ENCODE results near the gene MAML2. TPM values are rescaled to one million over a fixed set of nuclear protein-coding genes. Genes with fewer than 3 reads are reported as not detected.

The MAML2 gene
- total and polyA plus RNA-seq, 4 donors, result 3.8 to 41.8 (median 13.7) TPM

DNA sequence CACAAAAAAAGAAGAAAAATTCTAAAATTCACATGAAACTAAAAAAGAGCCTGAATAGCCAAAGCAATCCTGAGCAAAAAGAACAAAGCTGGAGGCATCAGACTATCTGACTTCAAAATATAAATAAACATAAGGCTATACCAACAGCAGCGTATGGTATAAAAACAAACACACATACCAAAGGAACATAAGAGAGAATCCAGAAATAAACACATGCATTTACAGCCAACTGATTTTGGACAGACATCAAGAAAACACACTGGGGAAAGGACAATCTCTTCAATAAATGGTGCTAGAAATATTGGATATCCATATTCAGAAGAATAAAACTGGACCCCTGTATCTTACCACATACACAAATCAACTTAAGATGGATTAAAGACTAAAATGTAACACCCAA, 416.3 kb downstream of the MAML2 start:
- 73 to 82% methylated on average over 1 of the region's 1 CpG for WGBS, 2 donors
- Histone ChIP-seq H3K27me3 (ENCODE audit: control insufficient read depth in 3 of 3, insufficient read depth in 3 of 3, low read length in 2 of 3) (no peaks in the 10 kb centered on the region), H3K27ac (ENCODE audit: low read depth in 1 of 2, low read length in 1 of 2) (no peak overlapping the region), H3K9ac (ENCODE audit: insufficient read depth in 1 of 2, low read length in 2 of 2) (no peak overlapping the region), H3K4me1 (ENCODE audit: control insufficient read depth in 5 of 5, insufficient read depth in 5 of 5, low read length in 5 of 5) (peaks cover 0 to 18% (median 6%) of the 10 kb centered on the region in 5 donors), H3K4me3 (no peak overlapping the region), H3K36me3 (ENCODE audit: control insufficient read depth in 4 of 4, insufficient read depth in 4 of 4, low read length in 4 of 4) (no peaks in the 10 kb centered on the region), H3K9me3 (ENCODE audit: control insufficient read depth in 4 of 4, insufficient read depth in 3 of 4, low read length in 3 of 4) (no peaks in the 10 kb centered on the region)
- DNase-seq (peak in 2 of 3 donors; percentile 75 to 78), ATAC-seq (ENCODE audit: insufficient read depth, low FRiP score) (no peak)
- TF ChIP-seq, protein P1, sequence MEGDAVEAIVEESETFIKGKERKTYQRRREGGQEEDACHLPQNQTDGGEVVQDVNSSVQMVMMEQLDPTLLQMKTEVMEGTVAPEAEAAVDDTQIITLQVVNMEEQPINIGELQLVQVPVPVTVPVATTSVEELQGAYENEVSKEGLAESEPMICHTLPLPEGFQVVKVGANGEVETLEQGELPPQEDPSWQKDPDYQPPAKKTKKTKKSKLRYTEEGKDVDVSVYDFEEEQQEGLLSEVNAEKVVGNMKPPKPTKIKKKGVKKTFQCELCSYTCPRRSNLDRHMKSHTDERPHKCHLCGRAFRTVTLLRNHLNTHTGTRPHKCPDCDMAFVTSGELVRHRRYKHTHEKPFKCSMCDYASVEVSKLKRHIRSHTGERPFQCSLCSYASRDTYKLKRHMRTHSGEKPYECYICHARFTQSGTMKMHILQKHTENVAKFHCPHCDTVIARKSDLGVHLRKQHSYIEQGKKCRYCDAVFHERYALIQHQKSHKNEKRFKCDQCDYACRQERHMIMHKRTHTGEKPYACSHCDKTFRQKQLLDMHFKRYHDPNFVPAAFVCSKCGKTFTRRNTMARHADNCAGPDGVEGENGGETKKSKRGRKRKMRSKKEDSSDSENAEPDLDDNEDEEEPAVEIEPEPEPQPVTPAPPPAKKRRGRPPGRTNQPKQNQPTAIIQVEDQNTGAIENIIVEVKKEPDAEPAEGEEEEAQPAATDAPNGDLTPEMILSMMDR (IDR thresholded peaks at IDR 0.05; ENCODE audit: control extremely low read depth, extremely low read depth), result no peak

Small RNAs within 50 kb of the gene (small RNA-seq; reads per million reads assigned to genes)
- not detected for gene MIR1260B (ENCODE audit: low replicate concordance)

Other genes starting within 250 kb of the MAML2 start
- 10 to 100 TPM; 23.7 to 46.9 TPM for gene CCDC82, start 46.7 kb upstream of the MAML2 start, total RNA-seq
- 10 to 100 TPM; 16.4 to 34.8 TPM for gene CCDC82, start 46.7 kb upstream of the MAML2 start, polyA plus RNA-seq
- gene JRKL, start 46.8 kb upstream of the MAML2 start, total RNA-seq, result 10 to 100 TPM in 1 of 2 donors, 1 to 10 TPM in 1; 9.4 to 20.2 TPM
- gene JRKL, start 46.8 kb upstream of the MAML2 start, polyA plus RNA-seq, result 1 to 10 TPM; 5.1 to 6.5 TPM